A549 (cell line): Measurements from ENCODE around the gene DDIT4. TPM values are rescaled to one million over a fixed set of nuclear protein-coding genes. Genes with fewer than 3 reads are reported as not detected.

Experiments
- ATAC-seq, 2 experiments: fragments of 200-7000 bp in 1 of 2; fragments of >200 bp in 1 of 2; cut with Nextera tagmentation in 1 of 2; cut with Tn5 transposase in 1 of 2; 3 replicates each; pipeline versions ENCODE4 v1.8.0 to v1.9.1; 2018 to 2020; ENCODE audit warnings: mild to moderate bottlenecking in 1 of 2, moderate library complexity in 1 of 2
- CTCF ChIA-PET: fragments of 300-600 bp; sonication (Branson Sonifier 250); formaldehyde crosslinking; extraction: SDS; loops from one replicate; lab custom pipeline; 2021; ENCODE audit warnings: antibody characterized with exemption, inconsistent platforms; lab: Yijun Ruan, JAX
- POLR2A ChIA-PET: fragments of 350-600 bp; formaldehyde crosslinking; extraction: SDS; loops from one replicate; lab custom pipeline; 2021; ENCODE audit warnings: antibody characterized with exemption, inconsistent platforms; lab: Yijun Ruan, JAX
- DNase-seq, 2 experiments: peaks; one replicate each; pipeline versions ENCODE4 v3.0.0 to v3.0.0-alpha.2; 2011 to 2016; ENCODE audit warnings: low read depth in 1 of 2, low spot score in 1 of 2
- FAIRE-seq: peaks from 2 replicates; lab custom pipeline; 2011; peaks lifted over from hg19 to GRCh38; lab: Jason Lieb, UNC
- H3K27ac ChIP-seq, 2 experiments: fragments of >200 bp; sonication (Bioruptor Twin); formaldehyde crosslinking; 3 replicates each; pipeline ENCODE4 v1.5.1; 2016 to 2017
- H3K4me1 ChIP-seq: fragments of >200 bp; sonication (Bioruptor Twin); formaldehyde crosslinking; 3 replicates; pipeline ENCODE4 v1.6.1; 2016
- H3K4me2 ChIP-seq: fragments of >200 bp; sonication (Bioruptor Twin); formaldehyde crosslinking; 3 replicates; pipeline ENCODE4 v1.6.1; 2016
- H3K4me3 ChIP-seq: fragments of >200 bp; sonication (Bioruptor Twin); formaldehyde crosslinking; 3 replicates; pipeline ENCODE4 v1.5.1; 2016
- H3K9me3 ChIP-seq: fragments of >200 bp; sonication (Bioruptor Twin); formaldehyde crosslinking; 3 replicates; pipeline ENCODE4 v1.6.1; 2016
- CBX2 ChIP-seq: fragments of 200-600 bp; sonication (generic); IDR thresholded peaks from 2 replicates; pipeline ENCODE4 v1.6.1; 2016; ENCODE audit warnings: low read depth, mild to moderate bottlenecking, borderline replicate concordance
- CEBPB ChIP-seq, 2 experiments: fragments of >200 bp in 1 of 2; sonication (Bioruptor Twin) in 1 of 2; formaldehyde crosslinking in 1 of 2; IDR thresholded peaks; 2 replicates each; pipeline ENCODE4 v1.6.1; 2012 to 2016
- EHF ChIP-seq: fragments of 250-450 bp; sonication (Bioruptor Pico); IDR thresholded peaks from 2 replicates; pipeline ENCODE4 v1.5.0; 2020; ENCODE audit warnings: mild to moderate bottlenecking
- EP300 ChIP-seq, 2 experiments: fragments of >200 bp; sonication (Bioruptor Twin); formaldehyde crosslinking; IDR thresholded peaks; 2 replicates in 1 of 2; 3 replicates in 1 of 2; pipeline ENCODE4 v1.6.1; 2016 to 2017
- ESRRA ChIP-seq: fragments of 150-350 bp; IDR thresholded peaks from 2 replicates; pipeline ENCODE4 v1.6.1; 2014; ENCODE audit warnings: mild to moderate bottlenecking, low read length, borderline replicate concordance
- FOSB ChIP-seq: fragments of 250-450 bp; sonication (Bioruptor Pico); IDR thresholded peaks from 2 replicates; pipeline ENCODE4 v1.5.0; 2020; ENCODE audit warnings: mild to moderate bottlenecking, moderate library complexity
- FOSL2 ChIP-seq, 2 experiments: fragments of 450-650 bp in 1 of 2; fragments of >200 bp in 1 of 2; sonication (Bioruptor Twin) in 1 of 2; formaldehyde crosslinking; IDR thresholded peaks; 2 replicates each; pipeline versions ENCODE4 v1.5.0 to v1.6.1; 2016 to 2020; ENCODE audit warnings: mild to moderate bottlenecking in 1 of 2, moderate library complexity in 1 of 2
- FOXS1 ChIP-seq: fragments of 250-450 bp; sonication (Bioruptor Pico); IDR thresholded peaks from 2 replicates; pipeline ENCODE4 v1.5.0; 2020; ENCODE audit warnings: mild to moderate bottlenecking, moderate library complexity
- HDAC2 ChIP-seq: fragments of 200-600 bp; sonication (generic); IDR thresholded peaks from 2 replicates; pipeline ENCODE4 v1.6.1; 2016
- HOXA7 ChIP-seq: fragments of 250-450 bp; sonication (Bioruptor Pico); IDR thresholded peaks from 2 replicates; pipeline ENCODE4 v1.5.0; 2020; ENCODE audit warnings: mild to moderate bottlenecking, moderate library complexity
- HOXB13 ChIP-seq: fragments of 250-450 bp; sonication (Bioruptor Pico); IDR thresholded peaks from 2 replicates; pipeline ENCODE4 v1.5.0; 2020; ENCODE audit warnings: low read depth, mild to moderate bottlenecking, moderate library complexity
- KDM5A ChIP-seq: fragments of 200-600 bp; sonication (generic); IDR thresholded peaks from 2 replicates; pipeline ENCODE4 v1.6.1; 2016; ENCODE audit warnings: antibody characterized with exemption, mild to moderate bottlenecking
- MAFK ChIP-seq: fragments of 450-650 bp; IDR thresholded peaks from 2 replicates; pipeline ENCODE4 v1.6.1; 2014; ENCODE audit not compliant: partially characterized antibody
- MYC ChIP-seq: IDR thresholded peaks from 2 replicates; pipeline ENCODE4 v1.6.1; 2012; ENCODE audit warnings: mild to moderate bottlenecking, inconsistent platforms, low read length, improper control_type of control experiment, borderline replicate concordance
- NFE2L2 ChIP-seq: fragments of 150-350 bp; conservative IDR thresholded peaks from 2 replicates; pipeline ENCODE4 v1.6.1; 2014; ENCODE audit warnings: low read length
- NPAS2 ChIP-seq: fragments of 250-450 bp; sonication (Bioruptor Pico); IDR thresholded peaks from 2 replicates; pipeline ENCODE4 v1.8.0; 2022; ENCODE audit warnings: mild to moderate bottlenecking, moderate library complexity, borderline replicate concordance
- NR3C1 ChIP-seq: fragments of >200 bp; sonication (Bioruptor Twin); formaldehyde crosslinking; IDR thresholded peaks from 3 replicates; pipeline ENCODE4 v1.6.1; 2017
- PHF8 ChIP-seq: fragments of 200-600 bp; sonication (generic); IDR thresholded peaks from 2 replicates; pipeline ENCODE4 v1.6.1; 2016; ENCODE audit warnings: low read depth, mild to moderate bottlenecking, antibody characterized with exemption, moderate library complexity, borderline replicate concordance
- POLR2AphosphoS2 ChIP-seq: conservative IDR thresholded peaks from 2 replicates; pipeline ENCODE4 v1.6.1; 2012; ENCODE audit warnings: low read length, improper control_type of control experiment, inconsistent platforms
- RARB ChIP-seq: fragments of 250-450 bp; sonication (Bioruptor Pico); IDR thresholded peaks from 2 replicates; pipeline ENCODE4 v1.8.0; 2021; ENCODE audit warnings: mild to moderate bottlenecking, moderate library complexity
- RCOR1 ChIP-seq: fragments of 150-350 bp; IDR thresholded peaks from 2 replicates; pipeline ENCODE4 v1.6.1; 2014; ENCODE audit warnings: antibody characterized with exemption, low read length, low read depth
- RFX5 ChIP-seq: fragments of 450-650 bp; IDR thresholded peaks from 2 replicates; pipeline ENCODE4 v1.7.1; 2014; ENCODE audit warnings: antibody characterized with exemption, mild to moderate bottlenecking, moderate library complexity
- RNF2 ChIP-seq: fragments of 200-600 bp; sonication (generic); IDR thresholded peaks from 2 replicates; pipeline ENCODE4 v1.6.1; 2016; ENCODE audit warnings: low read depth, mild to moderate bottlenecking, antibody characterized with exemption, moderate library complexity, borderline replicate concordance
- SMC3 ChIP-seq: fragments of >200 bp; sonication (Bioruptor Twin); formaldehyde crosslinking; IDR thresholded peaks from 3 replicates; pipeline ENCODE4 v1.6.1; 2018; ENCODE audit warnings: inconsistent platforms
- TP53 ChIP-seq: fragments of 250-450 bp; sonication (Bioruptor Pico); IDR thresholded peaks from 2 replicates; pipeline ENCODE4 v1.5.0; 2021; ENCODE audit warnings: mild to moderate bottlenecking, moderate library complexity
- ZSCAN20 ChIP-seq: fragments of 250-450 bp; sonication (Bioruptor Pico); IDR thresholded peaks from 2 replicates; pipeline ENCODE4 v1.8.0; 2022; ENCODE audit warnings: mild to moderate bottlenecking, moderate library complexity
- WGBS: methylation state at CpG from one replicate; pipeline ENCODE4 v1.1.6; 2017; ENCODE audit errors: missing lambda C conversion rate; 5-methylcytosine and 5-hydroxymethylcytosine counted together
- polyA plus RNA-seq, 4 experiments: library from polyadenylated mRNA; depleted of rRNA in 3 of 4; stranded (reverse); fragments of >200 nt; fragmentation: RNase III in 1 of 4; extraction: RNeasy Plus Mini Kit Qiagen cat#74134 plus additional on column Dnase treatment in 1 of 4; gene quantifications; 2 replicates in 3 of 4; 3 replicates in 1 of 4; pipeline ENCODE4 v1.2.3, GENCODE V29; 2011 to 2017
- TF ChIP-seq, protein P1 (sequence below): fragments of >200 bp; sonication (Bioruptor Twin); formaldehyde crosslinking; IDR thresholded peaks from 3 replicates; pipeline ENCODE4 v1.6.1; 2016
- TF ChIP-seq, protein P2 (sequence below): fragments of 250-450 bp; sonication (Bioruptor Pico); IDR thresholded peaks from 2 replicates; pipeline ENCODE4 v1.5.0; 2020; ENCODE audit warnings: low read depth, mild to moderate bottlenecking, moderate library complexity

The DDIT4 gene
- polyA plus RNA-seq, 2 of the 4 experiments (the other 2 are of a cell fraction) = 239 to 392 TPM

DNA sequence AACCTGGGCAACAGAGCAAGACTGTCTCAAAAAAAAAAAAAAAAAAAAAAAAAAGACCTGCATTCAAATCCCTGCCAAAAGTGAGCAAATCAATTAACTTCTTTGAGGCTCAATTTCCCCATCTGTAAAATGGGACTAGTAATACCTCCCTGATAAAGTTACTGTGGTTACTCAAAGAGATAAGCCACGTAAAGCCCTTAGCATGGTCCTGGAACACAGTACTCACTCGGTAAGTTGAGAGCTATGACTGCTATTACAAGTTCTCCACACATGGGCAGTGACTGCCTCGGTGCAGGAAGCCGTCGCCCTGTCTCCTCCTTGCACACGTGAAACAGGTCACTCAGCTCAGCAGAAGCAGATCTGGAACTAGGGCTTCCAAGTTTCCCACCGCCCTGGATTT is 37.9 kb downstream of the DDIT4 start:
- H3K4me1 ChIP-seq = peaks cover 72% of the 10 kb centered on the region
- CTCF ChIA-PET = interaction anchor here (1.5 kb wide), 1 partner anchor 26 kb away, joined by 7 read pairs; no protein-coding TSS in a partner anchor
- WGBS = 91% methylated on average over 7 of the region's 7 CpGs

DNA sequence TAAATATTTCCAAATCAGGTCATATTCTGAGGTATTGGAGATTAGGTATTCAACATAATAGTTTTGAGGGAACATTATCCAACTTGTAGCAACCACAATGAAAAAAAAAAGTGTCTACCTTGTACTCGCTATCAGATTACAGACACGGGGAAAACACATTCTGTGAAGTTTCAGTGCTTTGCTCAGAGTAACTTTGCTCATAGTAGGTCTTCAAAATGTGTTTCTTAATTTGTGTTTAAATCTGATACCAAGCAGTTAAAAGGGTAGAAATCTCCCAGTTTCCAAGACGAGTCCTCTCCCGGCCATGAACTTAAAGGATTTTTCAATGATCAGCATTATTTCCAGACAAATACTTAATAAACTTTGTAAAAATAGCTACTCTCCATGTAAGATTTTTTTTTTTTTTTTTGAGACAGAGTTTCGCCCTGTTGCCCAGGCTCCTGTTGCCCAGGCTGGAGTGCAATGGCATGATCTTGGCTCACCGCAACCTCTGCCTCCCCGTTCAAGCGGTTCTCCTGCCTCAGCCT is 39.2 kb downstream of the DDIT4 start:
- no peak overlapping the region for H3K4me3 ChIP-seq
- CTCF ChIA-PET = interaction anchor here (6.9 kb wide), 1 partner anchor 16 kb away, joined by 44 read pairs; no protein-coding TSS in a partner anchor
- POLR2A ChIA-PET = interaction anchor here (3.6 kb wide), 1 partner anchor 16 kb away, joined by 10 read pairs; no protein-coding TSS in a partner anchor
- ATAC-seq (no peak), FAIRE-seq (no peak)
- no peak for TF ChIP-seq ESRRA
- no peak for TF ChIP-seq EHF
- peak; percentile 72 for TF ChIP-seq MAFK
- TF ChIP-seq, all 56 proteins: peak for 1
- H3K4me2 ChIP-seq = no peak overlapping the region
- H3K9me3 ChIP-seq = no peaks in the 10 kb centered on the region
- peaks cover 73% of the 10 kb centered on the region for H3K4me1 ChIP-seq
- DNase-seq = no peak
- 92% methylated on average over 8 of the region's 8 CpGs for WGBS
- H3K27ac ChIP-seq = peak overlapping the region; percentile 98 to 99; a peak in 5 of 6 replicates

More for the DNA sequence above, 37.9 kb downstream of the DDIT4 start:
- no peak overlapping the region for H3K4me2 ChIP-seq
- TF ChIP-seq HOXA7 (CRISPR knock-in tag) (no peak), CBX2 (no peak), KDM5A (no peak), FOSL2 (IDR thresholded peaks at IDR 0.05) (no peak), FOSL2 (CRISPR knock-in tag; IDR thresholded peaks at IDR 0.05) (no peak), NFE2L2 (no peak), ZSCAN20 (CRISPR knock-in tag) (no peak), HOXB13 (CRISPR knock-in tag) (no peak), SMC3 (no peak), RFX5 (no peak), POLR2AphosphoS2 (no peak), HDAC2 (no peak), RARB (CRISPR knock-in tag) (no peak), CEBPB (IDR thresholded peaks at IDR 0.05) (no peak), FOSB (CRISPR knock-in tag) (no peak), NPAS2 (CRISPR knock-in tag) (no peak)
- TF ChIP-seq, protein P1, sequence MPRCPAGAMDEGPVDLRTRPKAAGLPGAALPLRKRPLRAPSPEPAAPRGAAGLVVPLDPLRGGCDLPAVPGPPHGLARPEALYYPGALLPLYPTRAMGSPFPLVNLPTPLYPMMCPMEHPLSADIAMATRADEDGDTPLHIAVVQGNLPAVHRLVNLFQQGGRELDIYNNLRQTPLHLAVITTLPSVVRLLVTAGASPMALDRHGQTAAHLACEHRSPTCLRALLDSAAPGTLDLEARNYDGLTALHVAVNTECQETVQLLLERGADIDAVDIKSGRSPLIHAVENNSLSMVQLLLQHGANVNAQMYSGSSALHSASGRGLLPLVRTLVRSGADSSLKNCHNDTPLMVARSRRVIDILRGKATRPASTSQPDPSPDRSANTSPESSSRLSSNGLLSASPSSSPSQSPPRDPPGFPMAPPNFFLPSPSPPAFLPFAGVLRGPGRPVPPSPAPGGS = no peak
- peak overlapping the region; percentile 51 to 98 for H3K27ac ChIP-seq
- DNase-seq (no peak), FAIRE-seq (no peak), ATAC-seq (no peak)
- H3K4me3 ChIP-seq = no peak overlapping the region
- H3K9me3 ChIP-seq = no peaks in the 10 kb centered on the region
- POLR2A ChIA-PET = interaction anchor here (3.6 kb wide), 1 partner anchor 14 kb away, joined by 10 read pairs; no protein-coding TSS in a partner anchor

DNA sequence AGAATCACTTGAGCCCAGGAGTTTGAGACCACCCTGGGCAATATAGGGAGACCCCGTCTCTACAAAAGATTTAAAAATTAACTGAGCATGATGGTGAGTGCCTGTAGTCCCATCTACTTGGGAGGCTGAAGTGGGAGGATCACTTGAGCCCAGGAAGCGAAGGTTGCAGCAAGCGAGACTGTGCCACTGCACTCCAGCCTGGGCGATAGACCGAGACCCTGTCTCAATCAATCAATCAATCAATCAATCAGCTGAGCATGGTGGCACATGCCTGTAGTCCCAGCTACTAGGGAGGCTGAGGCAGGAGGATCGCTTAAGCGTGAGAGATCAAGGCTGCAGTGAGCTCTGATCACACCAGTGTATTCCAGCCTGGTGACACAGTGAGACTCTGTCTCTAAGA is 40.5 kb downstream of the DDIT4 start:
- H3K27ac ChIP-seq = peak overlapping the region; percentile 98 to 99
- no peak overlapping the region for H3K4me2 ChIP-seq
- ATAC-seq (no peak), FAIRE-seq (no peak), DNase-seq (no peak)
- H3K4me1 ChIP-seq = peaks cover 73% of the 10 kb centered on the region
- 95% methylated on average over 7 of the region's 7 CpGs for WGBS
- no peaks in the 10 kb centered on the region for H3K9me3 ChIP-seq
- ChIA-PET POLR2A (no interaction called here), CTCF (interaction anchor here (1.2 to 6.9 kb wide), 2 partner anchors 15 to 23 kb away, joined by 3 to 44 read pairs; no protein-coding TSS in a partner anchor)
- H3K4me3 ChIP-seq = no peak overlapping the region
- TF ChIP-seq MYC (no peak), PHF8 (no peak), ZSCAN20 (CRISPR knock-in tag) (no peak), MAFK (no peak), RCOR1 (no peak), EHF (no peak), RFX5 (no peak), RNF2 (no peak), NR3C1 (no peak), FOXS1 (CRISPR knock-in tag) (no peak), EP300 (IDR thresholded peaks at IDR 0.05) (no peak), TP53 (no peak)
- TF ChIP-seq, protein P2, sequence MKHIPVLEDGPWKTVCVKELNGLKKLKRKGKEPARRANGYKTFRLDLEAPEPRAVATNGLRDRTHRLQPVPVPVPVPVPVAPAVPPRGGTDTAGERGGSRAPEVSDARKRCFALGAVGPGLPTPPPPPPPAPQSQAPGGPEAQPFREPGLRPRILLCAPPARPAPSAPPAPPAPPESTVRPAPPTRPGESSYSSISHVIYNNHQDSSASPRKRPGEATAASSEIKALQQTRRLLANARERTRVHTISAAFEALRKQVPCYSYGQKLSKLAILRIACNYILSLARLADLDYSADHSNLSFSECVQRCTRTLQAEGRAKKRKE (CRISPR knock-in tag) = no peak
